HG03159 (cell line): ENCODE measurements around the gene PTPN13.
"Not testable (repeated sequence)": the region's sequence is repeated elsewhere in the genome, so short reads cannot be mapped to it uniquely, and the experiment has no call there.

Experiments
- ATAC-seq: cut with Tn5 transposase; IDR thresholded peaks from one replicate; pipeline ENCODE4 v1.9.1; 2021; ENCODE audit warnings: mild to moderate bottlenecking, moderate library complexity; ENCODE audit not compliant: unreplicated experiment

PTPN13 gene

GRCh38 chr4:86688026-86688425 is 93.9 kb downstream of the PTPN13 start:
- no peak for ATAC-seq

GRCh38 chr4:86704601-86705000 is 110.5 kb downstream of the PTPN13 start:
- no peak for ATAC-seq

- ATAC-seq = no peak
These were observed 112.9 kb downstream of the PTPN13 start for GRCh38 chr4:86706923-86707597.

- ATAC-seq = peak; percentile 75
These were observed 123.5 kb downstream of the PTPN13 start for GRCh38 chr4:86717651-86718050.

- no peak for ATAC-seq
These were observed 124.0 kb downstream of the PTPN13 start for GRCh38 chr4:86718152-86718551.

- not testable (repeated sequence) for ATAC-seq
These were observed 125.0 kb downstream of the PTPN13 start for GRCh38 chr4:86719149-86719548.

- ATAC-seq = no peak
These were observed 126.5 kb downstream of the PTPN13 start for GRCh38 chr4:86720508-86721068.

GRCh38 chr4:86721412-86721811 is 127.3 kb downstream of the PTPN13 start:
- ATAC-seq = no peak

- no peak for ATAC-seq
These were observed 136.2 kb downstream of the PTPN13 start for GRCh38 chr4:86730310-86730709.

- ATAC-seq = no peak
These were observed 143.1 kb downstream of the PTPN13 start for GRCh38 chr4:86737244-86737643.

GRCh38 chr4:86741846-86742245 is 147.7 kb downstream of the PTPN13 start:
- no peak for ATAC-seq

GRCh38 chr4:86744570-86744969 is 150.5 kb downstream of the PTPN13 start:
- no peak for ATAC-seq

- ATAC-seq = no peak
These were observed 155.0 kb downstream of the PTPN13 start for GRCh38 chr4:86749121-86749520.

- no peak for ATAC-seq
These were observed 161.3 kb downstream of the PTPN13 start for GRCh38 chr4:86755388-86755787.

GRCh38 chr4:86757468-86757867 is 163.4 kb downstream of the PTPN13 start:
- no peak for ATAC-seq

GRCh38 chr4:86759298-86759697 is 165.2 kb downstream of the PTPN13 start:
- no peak for ATAC-seq

GRCh38 chr4:86762649-86763048 is 168.5 kb downstream of the PTPN13 start:
- ATAC-seq = no peak

- no peak for ATAC-seq
These were observed 175.7 kb downstream of the PTPN13 start for GRCh38 chr4:86769794-86770193.

GRCh38 chr4:86771141-86771540 is 177.0 kb downstream of the PTPN13 start:
- ATAC-seq = no peak

- no peak for ATAC-seq
These were observed 180.9 kb downstream of the PTPN13 start for GRCh38 chr4:86775061-86775460.

GRCh38 chr4:86778175-86778574 is 184.1 kb downstream of the PTPN13 start:
- no peak for ATAC-seq

- no peak for ATAC-seq
These were observed 194.7 kb downstream of the PTPN13 start for GRCh38 chr4:86788826-86789225.

- no peak for ATAC-seq
These were observed 197.0 kb downstream of the PTPN13 start for GRCh38 chr4:86791126-86791525.
